HCT116 (cell line): ENCODE data around the gene MAGEB1.

Source experiments
- ELF1 ChIP-seq: IDR thresholded peaks from 2 replicates; pipeline ENCODE4 v1.6.1; 2012; ENCODE audit warnings: low read depth, borderline replicate concordance
- EZH2 ChIP-seq: fragments of 200-600 bp; sonication (generic); IDR thresholded peaks from 2 replicates; pipeline ENCODE4 v1.6.1; 2017; ENCODE audit warnings: antibody characterized with exemption, mixed run types
- POLR2A ChIP-seq: IDR thresholded peaks from 2 replicates; pipeline ENCODE4 v1.7.0; 2011; ENCODE audit warnings: borderline replicate concordance; ENCODE audit not compliant: insufficient read depth, insufficient read length; ENCODE audit errors: extremely low read depth
- POLR2AphosphoS5 ChIP-seq: IDR thresholded peaks from 2 replicates; pipeline ENCODE4 v1.6.1; 2011; ENCODE audit warnings: mild to moderate bottlenecking, low read depth, low read length, moderate library complexity
- RAD21 ChIP-seq: IDR thresholded peaks from 2 replicates; pipeline ENCODE4 v1.6.1; 2012; ENCODE audit warnings: low read depth, mild to moderate bottlenecking
- SRF ChIP-seq: IDR thresholded peaks from 2 replicates; pipeline ENCODE4 v1.6.1; 2012; ENCODE audit warnings: low read depth
- ZFX ChIP-seq: fragments of 450-650 bp; IDR thresholded peaks from 2 replicates; pipeline ENCODE4 v1.6.1; 2017
- TF ChIP-seq, protein P1 (sequence below): IDR thresholded peaks from 2 replicates; pipeline ENCODE4 v1.6.1; 2012; ENCODE audit warnings: low read depth
- TF ChIP-seq, protein P2 (sequence below): IDR thresholded peaks from 2 replicates; pipeline ENCODE4 v1.6.1; 2012
- TF ChIP-seq, protein P3 (sequence below), 3 experiments: fragments of 200-600 bp in 1 of 3; sonication (generic) in 1 of 3; IDR thresholded peaks in 2 of 3; conservative IDR thresholded peaks in 1 of 3; 2 replicates each; pipeline ENCODE4 v1.5.1; 2012 to 2017; ENCODE audit warnings: low read depth in 2 of 3, low read length in 2 of 3, antibody characterized with exemption in 1 of 3, borderline replicate concordance in 1 of 3, control low read depth in 1 of 3, mild to moderate bottlenecking in 1 of 3, mixed read lengths in 1 of 3, mixed run types in 1 of 3, moderate library complexity in 1 of 3; ENCODE audit not compliant: insufficient read depth in 1 of 3

DNA sequence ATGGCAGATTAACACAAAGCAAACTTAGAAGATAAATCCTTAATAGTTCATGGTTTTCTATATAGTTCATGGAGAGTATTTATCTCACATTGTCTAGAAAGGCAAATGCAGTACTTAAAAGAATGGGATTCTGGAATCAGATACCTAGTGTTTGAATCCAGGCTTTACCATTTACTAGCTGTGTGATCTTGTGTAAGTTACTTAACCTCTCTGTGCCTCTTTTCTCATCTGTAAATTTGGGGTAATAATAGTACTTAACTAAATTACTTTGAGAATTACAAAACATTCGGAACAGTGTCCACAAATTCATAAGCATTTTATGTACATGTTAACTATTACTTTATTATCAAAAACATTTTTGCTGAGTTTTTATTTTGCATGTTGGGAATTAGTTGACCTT lies 15.8 kb downstream of the MAGEB1 start:
- TF ChIP-seq EZH2 = no peak
- TF ChIP-seq, protein P1, sequence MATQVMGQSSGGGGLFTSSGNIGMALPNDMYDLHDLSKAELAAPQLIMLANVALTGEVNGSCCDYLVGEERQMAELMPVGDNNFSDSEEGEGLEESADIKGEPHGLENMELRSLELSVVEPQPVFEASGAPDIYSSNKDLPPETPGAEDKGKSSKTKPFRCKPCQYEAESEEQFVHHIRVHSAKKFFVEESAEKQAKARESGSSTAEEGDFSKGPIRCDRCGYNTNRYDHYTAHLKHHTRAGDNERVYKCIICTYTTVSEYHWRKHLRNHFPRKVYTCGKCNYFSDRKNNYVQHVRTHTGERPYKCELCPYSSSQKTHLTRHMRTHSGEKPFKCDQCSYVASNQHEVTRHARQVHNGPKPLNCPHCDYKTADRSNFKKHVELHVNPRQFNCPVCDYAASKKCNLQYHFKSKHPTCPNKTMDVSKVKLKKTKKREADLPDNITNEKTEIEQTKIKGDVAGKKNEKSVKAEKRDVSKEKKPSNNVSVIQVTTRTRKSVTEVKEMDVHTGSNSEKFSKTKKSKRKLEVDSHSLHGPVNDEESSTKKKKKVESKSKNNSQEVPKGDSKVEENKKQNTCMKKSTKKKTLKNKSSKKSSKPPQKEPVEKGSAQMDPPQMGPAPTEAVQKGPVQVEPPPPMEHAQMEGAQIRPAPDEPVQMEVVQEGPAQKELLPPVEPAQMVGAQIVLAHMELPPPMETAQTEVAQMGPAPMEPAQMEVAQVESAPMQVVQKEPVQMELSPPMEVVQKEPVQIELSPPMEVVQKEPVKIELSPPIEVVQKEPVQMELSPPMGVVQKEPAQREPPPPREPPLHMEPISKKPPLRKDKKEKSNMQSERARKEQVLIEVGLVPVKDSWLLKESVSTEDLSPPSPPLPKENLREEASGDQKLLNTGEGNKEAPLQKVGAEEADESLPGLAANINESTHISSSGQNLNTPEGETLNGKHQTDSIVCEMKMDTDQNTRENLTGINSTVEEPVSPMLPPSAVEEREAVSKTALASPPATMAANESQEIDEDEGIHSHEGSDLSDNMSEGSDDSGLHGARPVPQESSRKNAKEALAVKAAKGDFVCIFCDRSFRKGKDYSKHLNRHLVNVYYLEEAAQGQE = no peak
- TF ChIP-seq, protein P2, sequence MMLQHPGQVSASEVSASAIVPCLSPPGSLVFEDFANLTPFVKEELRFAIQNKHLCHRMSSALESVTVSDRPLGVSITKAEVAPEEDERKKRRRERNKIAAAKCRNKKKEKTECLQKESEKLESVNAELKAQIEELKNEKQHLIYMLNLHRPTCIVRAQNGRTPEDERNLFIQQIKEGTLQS = no peak
- TF ChIP-seq, protein P3, sequence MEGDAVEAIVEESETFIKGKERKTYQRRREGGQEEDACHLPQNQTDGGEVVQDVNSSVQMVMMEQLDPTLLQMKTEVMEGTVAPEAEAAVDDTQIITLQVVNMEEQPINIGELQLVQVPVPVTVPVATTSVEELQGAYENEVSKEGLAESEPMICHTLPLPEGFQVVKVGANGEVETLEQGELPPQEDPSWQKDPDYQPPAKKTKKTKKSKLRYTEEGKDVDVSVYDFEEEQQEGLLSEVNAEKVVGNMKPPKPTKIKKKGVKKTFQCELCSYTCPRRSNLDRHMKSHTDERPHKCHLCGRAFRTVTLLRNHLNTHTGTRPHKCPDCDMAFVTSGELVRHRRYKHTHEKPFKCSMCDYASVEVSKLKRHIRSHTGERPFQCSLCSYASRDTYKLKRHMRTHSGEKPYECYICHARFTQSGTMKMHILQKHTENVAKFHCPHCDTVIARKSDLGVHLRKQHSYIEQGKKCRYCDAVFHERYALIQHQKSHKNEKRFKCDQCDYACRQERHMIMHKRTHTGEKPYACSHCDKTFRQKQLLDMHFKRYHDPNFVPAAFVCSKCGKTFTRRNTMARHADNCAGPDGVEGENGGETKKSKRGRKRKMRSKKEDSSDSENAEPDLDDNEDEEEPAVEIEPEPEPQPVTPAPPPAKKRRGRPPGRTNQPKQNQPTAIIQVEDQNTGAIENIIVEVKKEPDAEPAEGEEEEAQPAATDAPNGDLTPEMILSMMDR (IDR thresholded peaks at IDR 0.05 in 2 of 3, conservative IDR thresholded peaks at IDR 0.05 in 1 of 3; ENCODE audit: borderline replicate concordance in 1 of 3, insufficient read depth in 1 of 3, low read depth in 2 of 3, low read length in 2 of 3) = no peak
- TF ChIP-seq POLR2A = no peak
- TF ChIP-seq ELF1 = no peak
- TF ChIP-seq SRF = no peak
- no peak for TF ChIP-seq RAD21
- no peak for TF ChIP-seq ZFX
- no peak for TF ChIP-seq POLR2AphosphoS5
